HEK293T (cell line): ENCODE results near the gene GTPBP1.

Experiments
- ARNT ChIP-seq: fragments of 450-650 bp; IDR thresholded peaks from 2 replicates; pipeline ENCODE4 v1.6.1; 2017; ENCODE audit warnings: mild to moderate bottlenecking
- BHLHE40 ChIP-seq: fragments of 450-650 bp; IDR thresholded peaks from 2 replicates; pipeline ENCODE4 v1.6.1; 2016; ENCODE audit warnings: mild to moderate bottlenecking, moderate library complexity, borderline replicate concordance
- ELF4 ChIP-seq: fragments of 450-650 bp; IDR thresholded peaks from 2 replicates; pipeline ENCODE4 v1.6.1; 2017; ENCODE audit warnings: antibody characterized with exemption
- FOXA1 ChIP-seq: fragments of 450-650 bp; IDR thresholded peaks from 2 replicates; pipeline ENCODE4 v1.6.1; 2016; ENCODE audit warnings: mild to moderate bottlenecking
- FOXK2 ChIP-seq: fragments of 450-650 bp; IDR thresholded peaks from 2 replicates; pipeline ENCODE4 v1.6.1; 2016; ENCODE audit warnings: mild to moderate bottlenecking
- FOXM1 ChIP-seq: fragments of 450-650 bp; IDR thresholded peaks from 2 replicates; pipeline ENCODE4 v1.6.1; 2017; ENCODE audit warnings: mild to moderate bottlenecking, borderline replicate concordance
- HDGF ChIP-seq: fragments of 450-650 bp; IDR thresholded peaks from 2 replicates; pipeline ENCODE4 v1.6.1; 2017; ENCODE audit warnings: antibody characterized with exemption, borderline replicate concordance
- L3MBTL2 ChIP-seq: fragments of 450-650 bp; conservative IDR thresholded peaks from 2 replicates; pipeline ENCODE4 v1.6.1; 2016; ENCODE audit warnings: mild to moderate bottlenecking
- PKNOX1 ChIP-seq: fragments of 450-650 bp; IDR thresholded peaks from 2 replicates; pipeline ENCODE4 v1.6.1; 2016
- SP1 ChIP-seq: fragments of 450-650 bp; IDR thresholded peaks from 2 replicates; pipeline ENCODE4 v1.6.1; 2017
- SUZ12 ChIP-seq: fragments of 450-650 bp; IDR thresholded peaks from 2 replicates; pipeline ENCODE4 v1.6.1; 2016; ENCODE audit warnings: mild to moderate bottlenecking
- TARDBP ChIP-seq: fragments of 450-650 bp; IDR thresholded peaks from 2 replicates; pipeline ENCODE4 v1.6.1; 2016

- TF ChIP-seq BHLHE40 (no peak), FOXM1 (no peak), SUZ12 (no peak), SP1 (no peak), ARNT (no peak), HDGF (no peak), L3MBTL2 (no peak), TARDBP (no peak), FOXK2 (no peak), FOXA1 (no peak), ELF4 (no peak), PKNOX1 (no peak)
Measured at GRCh38 chr22:38781033-38781432, 75.3 kb downstream of the GTPBP1 start.
